Stimulated activated CD8-positive, alpha-beta memory T cell treated with anti-CD3 and anti-CD28 coated beads, Interleukin-15, amount 100 ng/mL, for 48 hours (primary cell): ENCODE measurements around the gene DDX60.

ENCODE experiments used
- DNase-seq, 2 donors: peaks; one replicate each; pipeline ENCODE4 v3.0.0-alpha.2; 2020; ENCODE audit warnings: low read depth in 2 of 2

Gene DDX60

DNA sequence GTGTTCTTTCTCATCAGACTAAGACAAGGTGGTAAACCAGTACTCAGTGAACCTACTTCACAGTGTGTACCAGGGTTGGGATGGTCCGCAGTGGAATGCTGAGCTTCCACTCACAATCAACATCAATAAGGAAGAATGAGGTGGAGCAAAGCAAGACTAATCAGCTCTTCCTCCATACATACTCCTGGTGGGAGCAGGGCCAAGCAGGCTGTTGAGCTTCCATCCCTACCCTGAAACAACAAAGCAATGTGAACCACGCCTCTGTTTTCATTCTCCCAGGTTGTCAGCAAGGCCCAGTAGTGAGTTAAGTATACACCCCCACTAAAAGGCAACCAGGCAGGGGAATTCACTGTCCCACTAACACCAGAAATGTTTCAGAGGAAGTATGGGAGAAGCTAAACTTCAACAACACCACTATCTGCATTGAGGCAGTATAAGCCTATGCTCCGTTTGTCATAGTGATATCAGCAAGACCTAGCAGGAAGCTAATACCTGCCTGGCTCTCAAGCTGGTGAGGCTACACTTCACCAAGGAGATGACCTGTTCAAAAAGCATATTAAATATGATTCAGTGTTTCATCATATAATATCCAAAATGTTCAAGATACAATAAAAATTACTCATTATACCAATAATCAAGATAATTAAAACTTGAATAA is 109.5 kb downstream of the DDX60 start:
- DNase-seq = no peak

DNA sequence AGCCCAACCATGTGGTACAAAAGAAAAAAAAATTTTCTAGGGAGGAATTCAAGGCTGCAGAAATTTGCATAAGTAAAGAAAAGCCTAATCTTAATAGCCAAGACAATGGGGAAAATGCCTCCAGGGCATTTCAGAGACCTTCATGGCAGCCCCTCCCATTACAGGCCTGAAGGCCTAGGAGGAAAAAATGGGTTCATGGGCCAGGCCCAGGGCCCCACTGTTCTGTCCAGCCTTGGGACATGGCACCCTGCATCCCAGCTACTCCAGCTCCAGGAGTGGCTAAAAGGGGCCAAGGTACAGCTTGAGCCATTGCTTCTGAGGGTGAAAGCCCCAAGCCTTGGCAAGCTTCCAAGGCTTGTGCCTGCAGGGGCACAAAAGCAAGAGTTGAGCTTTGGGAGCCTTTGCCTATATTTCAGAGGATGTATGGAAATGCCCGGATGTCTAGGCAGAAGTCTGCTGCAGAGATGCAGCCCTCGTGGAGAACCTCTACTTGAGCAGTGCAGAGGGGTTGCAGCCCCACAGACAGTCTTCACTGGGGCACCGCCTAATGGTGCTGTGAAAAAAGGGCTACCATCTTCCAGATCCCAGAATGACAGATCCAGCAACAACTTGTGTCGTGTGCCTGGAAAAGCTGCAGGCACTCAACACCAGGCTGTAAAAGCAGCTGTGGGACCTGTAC is 115.2 kb downstream of the DDX60 start:
- DNase-seq = no peak

DNA sequence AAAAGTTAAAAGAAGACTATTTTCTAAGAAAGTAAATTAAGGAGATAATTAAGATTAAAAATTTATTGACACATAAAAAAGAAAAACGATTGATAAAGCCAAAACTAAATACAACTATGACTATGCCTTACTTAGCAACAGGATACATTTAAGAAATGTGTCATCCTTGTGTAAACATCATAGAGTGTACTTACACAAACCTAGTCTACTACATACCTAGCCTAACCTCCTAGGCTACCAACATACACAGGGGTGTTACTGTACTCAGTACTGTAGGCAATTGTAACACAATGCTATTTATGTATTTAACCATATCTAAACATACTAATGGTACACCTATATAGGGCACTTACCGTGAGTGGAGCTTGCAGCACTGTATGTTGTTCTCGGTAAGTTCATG is 117.9 kb downstream of the DDX60 start:
- no peak for DNase-seq

DNA sequence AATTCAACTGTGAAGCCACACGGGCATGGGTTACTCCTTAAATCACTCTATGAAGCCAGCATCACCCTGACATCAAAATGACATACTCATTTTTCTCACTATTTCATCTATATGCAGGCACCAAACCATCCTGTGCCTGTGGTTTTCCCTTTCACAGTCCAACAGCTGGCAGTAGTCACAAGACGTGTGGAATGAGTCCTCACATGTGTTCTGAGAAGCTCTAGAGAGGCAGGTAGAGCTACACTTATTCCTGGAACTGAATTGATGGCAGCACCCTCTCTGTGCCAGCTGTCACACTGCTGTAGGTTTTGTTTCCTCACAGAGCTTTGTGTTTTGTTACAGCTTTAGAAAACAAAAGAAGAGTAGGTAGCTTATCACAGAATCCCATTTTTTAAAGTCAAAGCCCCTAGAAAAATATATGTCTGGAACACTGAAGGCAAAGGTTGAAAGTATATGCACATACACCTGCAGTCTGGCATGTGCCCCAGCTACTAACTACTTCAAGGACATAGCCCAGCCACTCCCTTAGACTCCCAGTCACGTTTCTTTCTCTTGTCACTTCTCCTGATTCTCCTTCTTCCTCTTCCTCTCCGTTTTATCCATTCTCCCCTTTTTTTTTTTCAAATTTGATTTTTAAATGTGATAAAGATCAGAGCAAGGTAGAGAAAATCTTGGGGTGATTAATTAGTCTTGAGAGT is 119.1 kb downstream of the DDX60 start:
- no peak for DNase-seq

GRCh38 chr4:168197926-168198325 is 120.6 kb downstream of the DDX60 start:
- DNase-seq = no peak

GRCh38 chr4:168188754-168189153 is 129.8 kb downstream of the DDX60 start:
- DNase-seq = no peak

DNA sequence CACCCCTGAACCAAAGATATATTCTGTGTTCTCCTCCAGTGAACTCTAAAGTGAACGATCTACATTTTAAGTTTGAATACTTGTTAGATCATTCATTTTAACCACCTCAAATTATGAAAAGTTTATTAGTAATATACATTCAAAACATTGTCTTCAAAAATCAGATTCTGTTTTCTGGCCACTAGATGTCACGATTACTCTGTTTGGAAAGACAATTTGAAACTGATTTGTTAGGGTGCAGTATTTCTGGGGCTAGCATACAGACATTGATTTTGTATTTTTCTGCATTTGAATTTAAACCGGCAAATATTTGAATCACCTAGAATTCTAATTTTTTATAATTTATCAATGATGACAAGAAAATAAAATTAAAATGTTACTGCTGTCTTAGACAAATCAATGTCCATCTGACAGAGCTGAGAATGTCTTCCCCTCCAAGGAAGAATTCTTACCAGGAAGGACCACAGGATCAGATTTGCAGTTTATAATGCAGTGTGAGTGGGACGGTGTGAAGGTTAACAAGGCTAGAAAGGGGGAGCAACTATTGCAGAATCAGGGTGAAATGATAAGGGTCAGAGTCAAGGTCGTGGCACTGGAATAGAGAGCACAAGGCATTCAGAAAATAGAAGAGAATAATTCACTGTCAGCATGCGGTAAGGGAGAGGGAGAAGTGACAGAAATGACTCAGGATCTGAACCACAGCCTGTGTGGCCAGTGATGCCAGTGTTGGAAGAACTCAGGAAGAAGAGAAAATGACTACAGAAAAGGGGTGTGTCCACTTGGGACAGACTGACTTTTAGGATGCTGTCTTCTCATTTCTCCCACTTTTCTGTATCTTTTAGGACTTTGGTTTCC is 134.6 kb downstream of the DDX60 start:
- no peak for DNase-seq

GRCh38 chr4:168177546-168178149 is 140.9 kb downstream of the DDX60 start:
- no peak for DNase-seq

DNA sequence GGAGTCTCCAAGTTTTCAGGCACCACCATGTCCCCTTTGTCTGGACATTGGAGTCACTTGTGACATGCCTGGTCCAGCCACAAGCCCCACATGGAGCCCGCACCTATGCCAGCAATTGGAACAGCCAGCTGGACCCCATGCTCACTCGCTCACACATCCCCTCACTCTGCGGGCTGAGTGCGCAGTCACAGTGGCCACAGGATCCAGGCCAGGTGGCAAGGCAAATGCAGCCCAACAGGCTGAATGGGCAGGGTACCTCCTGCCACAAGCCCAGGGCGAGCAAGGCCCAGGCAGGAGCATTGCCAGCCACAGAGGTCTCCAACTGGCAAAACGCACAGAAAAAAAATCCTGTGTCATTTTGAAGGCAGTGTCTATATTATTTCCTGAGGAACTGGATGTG is 144.2 kb downstream of the DDX60 start:
- DNase-seq = no peak

GRCh38 chr4:168167714-168168284 is 150.8 kb downstream of the DDX60 start:
- no peak for DNase-seq
